NCI-H2171 (cell line): ENCODE data around the gene PDE7B.

Experiments
- DNase-seq: peaks from one replicate; lab custom pipeline; 2025; lab: John Stamatoyannopoulos, UW

The PDE7B gene

DNA sequence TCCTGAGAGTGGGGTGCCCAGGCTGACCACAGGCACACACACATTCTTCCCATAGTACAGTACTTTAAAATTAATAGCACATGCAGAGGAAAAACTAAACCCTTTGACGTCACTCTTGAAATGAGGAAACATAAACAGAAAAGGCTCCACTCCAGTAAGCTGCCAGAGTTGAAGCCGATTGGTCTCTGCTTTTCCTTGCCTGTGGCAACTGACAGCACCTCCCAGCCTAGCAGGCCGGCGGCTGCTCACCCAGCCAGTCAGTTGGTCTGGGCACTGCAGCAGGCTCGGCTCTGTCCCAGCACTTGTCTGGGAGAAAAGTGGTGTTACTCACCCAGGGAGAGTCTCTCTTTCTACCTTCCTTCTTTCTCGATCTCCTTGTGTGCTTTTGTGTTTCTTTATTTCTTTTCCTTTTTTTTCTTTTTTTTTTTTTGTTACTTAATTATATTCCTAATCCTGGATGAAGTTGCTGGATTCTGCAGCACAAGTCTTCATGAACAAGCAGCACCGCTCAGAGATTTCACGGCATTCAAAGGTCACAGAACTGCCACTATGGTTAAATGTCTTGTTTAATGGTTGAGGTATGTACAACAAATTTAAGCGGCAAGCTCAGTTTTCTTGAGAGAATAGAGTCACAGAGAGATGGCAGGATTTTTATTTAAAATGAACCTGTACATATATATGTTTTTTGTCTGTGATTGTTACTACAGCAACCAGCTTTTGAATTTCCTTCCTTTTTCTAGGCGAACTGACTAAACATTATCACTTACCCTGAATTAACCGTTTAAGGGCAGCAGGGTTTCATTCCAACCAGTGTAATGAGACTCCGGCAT lies at the start of gene PDE7B:
TSS of gene PDE7B (plus strand) at position 260 of the 830 bp plus-strand sequence.
- DNase-seq = no peak

- no peak for DNase-seq
Observed at GRCh38 chr6:135801755-135802465, 49.6 kb upstream of the PDE7B start.

- no peak for DNase-seq
Observed at GRCh38 chr6:135810486-135810885, 41.0 kb upstream of the PDE7B start.

DNA sequence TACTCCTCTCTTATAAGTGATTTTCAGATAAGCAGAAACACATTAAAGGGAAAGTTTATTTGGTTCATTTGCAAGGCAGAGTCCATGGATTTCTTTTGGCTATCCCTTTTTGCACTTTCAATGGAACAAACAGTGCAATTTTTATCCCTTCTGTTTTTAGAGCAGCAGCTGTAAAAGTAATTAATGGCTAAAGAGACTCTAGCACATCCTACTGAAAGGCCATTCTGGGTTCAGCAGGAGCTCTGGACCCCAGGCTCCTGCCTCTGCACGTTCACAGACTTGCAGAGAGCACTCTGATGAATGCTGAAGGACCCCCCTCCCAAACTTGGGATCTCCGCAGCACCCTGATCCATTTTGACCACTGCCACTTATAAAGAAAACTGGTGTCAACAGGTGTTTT lies 40.3 kb upstream of the PDE7B start:
- DNase-seq = no peak

DNA sequence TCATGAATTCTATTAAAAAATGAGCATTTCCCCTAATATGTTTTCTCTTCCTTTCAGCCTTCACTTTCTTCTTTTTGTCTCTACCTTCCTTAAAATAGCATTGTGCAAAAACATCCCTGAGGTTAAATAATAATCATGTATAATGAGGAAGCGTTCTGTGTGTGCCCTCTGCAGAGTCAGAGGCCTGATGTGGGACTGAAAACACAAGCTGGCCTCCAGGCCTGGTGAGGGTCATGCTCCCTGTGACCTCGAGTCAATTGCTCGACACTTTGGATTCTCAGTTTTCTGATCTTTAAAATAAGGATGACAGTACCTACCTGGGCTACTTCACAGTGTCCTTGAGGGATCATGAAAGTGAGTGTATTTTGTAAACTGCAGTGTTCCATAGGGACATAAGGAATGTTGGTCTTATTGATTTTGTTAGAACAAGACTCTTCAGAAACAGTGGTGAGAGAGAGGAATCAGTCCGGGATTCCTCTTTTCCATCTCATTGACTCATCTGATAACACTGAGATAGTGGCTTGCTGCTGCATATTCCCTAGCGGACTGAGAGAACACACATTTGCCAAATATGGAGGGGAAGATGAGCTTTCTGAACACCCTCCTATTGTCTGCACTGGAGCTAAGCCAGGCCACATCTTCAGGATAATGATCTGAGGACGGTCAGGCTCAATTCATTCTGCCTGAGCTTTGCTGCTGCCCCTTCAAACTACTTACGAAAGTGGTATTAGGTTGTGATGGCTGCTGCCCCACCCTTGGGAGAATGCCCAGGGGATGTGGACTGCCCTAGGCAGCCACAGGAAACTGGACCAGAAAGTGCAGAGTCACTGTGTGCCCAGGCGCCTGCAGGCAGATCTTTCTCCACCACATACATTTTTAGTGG lies 39.6 kb upstream of the PDE7B start:
- DNase-seq = no peak

- DNase-seq = no peak
Observed at GRCh38 chr6:135813401-135813800, 38.1 kb upstream of the PDE7B start.

DNA sequence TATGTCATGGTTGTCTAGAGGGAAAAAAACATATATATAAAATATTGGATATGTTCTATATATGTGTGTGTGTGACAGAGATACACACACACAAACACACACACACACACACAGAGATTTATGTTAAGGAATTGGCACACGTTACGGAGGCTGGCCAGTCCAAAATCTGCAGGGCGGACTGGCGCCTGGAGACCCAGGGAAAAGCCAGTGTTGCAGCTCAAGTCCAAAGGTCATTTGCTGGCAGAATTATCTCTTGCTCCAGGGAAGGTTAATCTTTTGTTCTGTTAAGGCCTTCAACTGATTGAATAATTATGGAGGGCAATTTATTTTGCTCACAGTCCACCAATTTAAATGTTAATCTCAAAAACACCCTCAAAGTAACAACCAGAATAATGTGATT lies 37.5 kb upstream of the PDE7B start:
- DNase-seq = no peak

- DNase-seq = no peak
Observed at GRCh38 chr6:135815216-135815615, 36.3 kb upstream of the PDE7B start.

DNA sequence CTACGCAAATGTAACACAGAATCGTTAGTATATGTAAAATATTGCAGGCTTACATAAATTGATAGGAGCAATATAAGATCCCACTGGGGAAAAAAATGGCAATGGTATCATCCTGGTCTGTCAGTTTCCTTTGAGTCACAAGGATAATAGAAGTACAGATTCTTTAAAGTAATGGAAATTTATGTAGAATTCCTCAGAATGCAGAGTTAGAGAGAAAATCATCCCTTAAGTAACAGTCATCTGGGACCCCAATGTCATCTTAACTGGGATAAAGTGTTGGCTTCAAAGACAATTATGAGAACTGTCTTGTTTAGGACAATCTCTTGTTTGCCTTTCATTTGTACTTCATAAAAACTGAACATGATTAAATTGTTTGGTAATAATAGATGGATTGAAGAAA lies 34.5 kb upstream of the PDE7B start:
- DNase-seq = no peak

DNA sequence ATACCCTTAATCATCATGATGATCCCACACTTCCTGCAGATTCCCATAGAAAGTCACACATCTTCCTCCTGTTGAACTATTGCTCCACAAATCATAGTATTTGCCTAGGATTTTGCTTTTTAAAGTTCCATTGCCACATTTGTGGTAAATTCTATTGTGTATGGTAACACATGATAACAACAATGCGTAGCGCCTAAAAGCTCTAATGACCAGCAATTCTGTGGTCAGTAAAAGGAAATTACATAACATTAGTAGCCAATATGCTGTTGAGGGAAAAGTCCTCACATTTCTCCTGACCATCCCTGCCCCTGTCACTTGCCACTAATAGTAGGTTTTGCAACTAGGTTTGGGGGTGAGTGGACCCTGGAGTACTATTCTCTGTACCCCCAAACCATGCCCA lies 31.8 kb upstream of the PDE7B start:
- DNase-seq = no peak

GRCh38 chr6:135820340-135820739 lies 31.2 kb upstream of the PDE7B start:
- DNase-seq = no peak

DNA sequence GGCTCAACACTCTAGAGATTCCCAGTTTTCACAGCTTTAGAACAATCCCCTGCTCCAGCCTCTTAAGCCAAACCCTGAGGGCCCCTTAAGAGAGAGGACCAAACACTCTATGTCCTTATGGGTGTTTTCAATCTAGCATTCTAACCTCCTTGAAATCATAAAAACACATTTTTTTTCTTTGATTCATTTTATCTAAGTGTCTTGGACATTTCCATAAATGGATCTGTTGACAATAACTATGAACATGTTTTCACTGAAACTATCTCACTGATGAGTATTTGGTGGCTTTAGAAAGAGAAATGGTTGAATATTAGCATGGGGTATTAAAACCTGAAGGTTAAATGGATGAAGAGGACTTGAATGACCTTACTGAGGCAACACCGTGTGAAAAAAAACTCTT lies 27.6 kb upstream of the PDE7B start:
- no peak for DNase-seq

DNA sequence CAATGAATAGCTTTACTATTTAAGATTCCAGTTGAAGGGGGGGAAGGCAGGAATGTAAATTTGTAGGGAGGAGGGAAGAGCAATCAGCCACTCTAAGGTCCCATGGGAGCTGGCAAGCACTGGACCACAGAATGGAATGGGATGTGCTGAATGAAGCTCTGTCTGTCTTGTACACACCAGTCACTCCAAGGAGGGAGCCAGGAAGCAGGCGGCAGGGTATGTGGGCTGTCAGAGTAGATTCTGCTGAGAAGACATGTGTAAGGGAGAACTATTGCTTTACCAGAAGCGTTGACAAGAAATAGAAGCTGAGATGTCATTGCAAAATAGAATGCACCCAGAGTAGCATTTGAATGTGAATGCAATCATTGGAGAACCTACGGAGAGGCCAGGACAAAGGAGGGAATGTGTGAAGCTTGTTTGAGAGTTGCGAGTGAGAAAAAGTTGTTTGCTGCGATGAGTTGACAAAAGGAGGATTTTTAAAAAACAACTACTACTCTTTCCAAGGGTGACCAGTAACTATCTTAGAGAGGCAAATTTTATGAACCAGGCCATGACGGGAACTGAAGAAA lies 25.2 kb upstream of the PDE7B start:
- no peak for DNase-seq

DNA sequence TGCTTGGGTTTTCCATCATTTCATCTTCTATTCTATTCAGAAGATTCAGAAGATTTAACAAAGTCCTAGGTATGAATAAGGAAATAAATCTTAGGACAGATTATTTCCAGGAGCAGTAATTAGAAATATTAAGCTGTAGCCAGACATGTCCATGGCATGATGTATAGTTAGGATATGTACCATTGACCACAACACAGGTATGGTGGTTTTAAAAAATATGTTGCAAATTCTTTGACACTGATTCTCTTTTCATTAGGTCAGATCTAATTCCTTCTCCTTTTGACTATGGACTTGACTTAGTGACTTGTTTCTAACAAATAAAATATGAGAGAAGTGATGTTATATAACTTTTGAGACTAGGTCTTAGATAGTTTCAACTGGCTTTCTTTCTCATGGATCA lies 23.5 kb upstream of the PDE7B start:
- no peak for DNase-seq

- DNase-seq = no peak
Observed at GRCh38 chr6:135830452-135830881, 21.0 kb upstream of the PDE7B start.

- DNase-seq = no peak
Observed at GRCh38 chr6:135831016-135831415, 20.5 kb upstream of the PDE7B start.

- no peak for DNase-seq
Observed at GRCh38 chr6:135832166-135832565, 19.3 kb upstream of the PDE7B start.

DNA sequence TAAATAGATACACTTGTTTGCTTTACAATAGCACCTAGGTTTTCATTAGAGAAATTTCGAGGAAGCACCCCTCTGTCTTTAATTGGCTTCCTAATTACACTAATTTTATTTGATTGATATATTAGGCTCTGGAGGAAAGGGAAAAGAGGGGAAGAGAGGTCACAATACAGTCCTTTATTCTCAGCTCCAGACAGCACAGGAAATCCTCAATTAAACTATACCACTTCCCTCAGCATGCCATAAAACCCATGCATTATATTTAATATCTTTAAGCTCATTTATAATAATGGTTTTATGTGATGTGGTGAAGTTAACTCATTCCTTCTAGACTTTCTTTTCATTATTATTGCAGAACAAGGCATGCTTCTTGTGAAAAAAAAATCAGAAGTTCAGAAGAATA lies 17.7 kb upstream of the PDE7B start:
- no peak for DNase-seq

DNA sequence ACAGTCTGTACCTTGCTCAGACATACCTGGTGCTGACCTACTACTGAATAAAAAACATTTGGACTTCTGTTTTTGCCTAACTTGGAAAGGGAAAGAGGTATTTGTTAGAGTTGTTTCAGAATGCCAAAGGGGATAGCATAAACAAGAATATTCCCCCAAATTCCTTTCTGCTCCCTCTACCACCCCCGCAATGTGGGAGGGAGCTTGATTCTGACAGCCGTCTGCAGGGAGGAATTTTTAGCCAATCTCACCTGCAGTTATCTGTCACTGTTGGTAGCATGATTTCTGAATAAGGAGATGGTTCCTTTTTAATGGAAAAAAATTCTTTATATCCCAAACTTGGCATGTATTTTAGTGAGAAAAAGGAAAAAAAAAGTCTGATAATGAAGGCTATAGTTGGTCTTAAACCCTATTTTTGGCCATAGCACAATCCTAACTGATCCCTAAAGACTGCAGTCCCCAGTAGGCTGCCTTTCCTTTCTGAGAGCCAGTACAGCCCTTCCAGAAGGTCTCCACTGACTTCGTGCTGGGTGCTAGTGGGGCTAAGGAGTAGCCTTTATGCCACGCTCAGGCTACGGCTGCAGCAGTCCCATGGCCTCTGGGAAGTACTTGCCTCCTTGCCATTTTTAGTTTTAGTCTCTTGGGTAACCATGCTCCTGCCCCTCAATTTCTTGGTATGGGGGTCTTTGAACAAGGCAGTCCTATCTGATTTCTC lies 13.6 kb upstream of the PDE7B start:
- DNase-seq = no peak

DNA sequence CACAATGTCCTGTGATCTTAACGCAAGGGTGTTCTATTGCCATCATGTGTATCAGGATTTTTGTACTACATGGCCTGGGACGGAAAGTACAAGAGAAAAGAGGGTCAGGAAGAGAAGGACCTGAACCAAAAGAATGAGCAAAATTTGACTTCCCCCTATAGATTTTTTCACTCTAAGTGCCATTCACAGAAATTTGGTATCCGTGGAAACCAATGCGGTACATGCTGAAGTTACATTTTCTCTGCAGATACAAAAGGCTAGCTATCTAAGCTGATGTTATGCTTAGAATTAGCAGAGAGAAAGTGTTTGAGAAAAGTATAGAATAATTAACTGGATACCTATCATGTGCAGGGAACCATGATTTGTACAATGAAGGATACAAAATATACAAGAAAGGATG lies 12.4 kb upstream of the PDE7B start:
- DNase-seq = no peak

GRCh38 chr6:135842618-135843392 lies 8.7 kb upstream of the PDE7B start:
- DNase-seq = no peak
